Activated naive CD8-positive, alpha-beta T cell treated with anti-CD3 and anti-CD28 coated beads, Interleukin-2, amount 50 U/mL, for 24 hours (primary cell): Measurements from ENCODE around the gene BAD.
"Not testable (repeated sequence)": the region's sequence is repeated elsewhere in the genome, so short reads cannot be mapped to it uniquely, and the experiment has no call there.

Experiments used
- ATAC-seq: fragments of 150-1000 bp; cut with Tn5 transposase; one replicate; pipeline ENCODE4 v1.10.0; 2021
- DNase-seq: peaks from one replicate; pipeline ENCODE4 v3.0.0; 2021
- H3K27ac Mint-ChIP-seq: one replicate; pipeline ENCODE4 v1.8.0; 2021; ENCODE audit warnings: mild to moderate bottlenecking, mixed read lengths
- H3K27me3 Mint-ChIP-seq: one replicate; pipeline ENCODE4 v1.8.0; 2021; ENCODE audit warnings: mixed read lengths
- H3K36me3 Mint-ChIP-seq: one replicate; pipeline ENCODE4 v1.8.0; 2021; ENCODE audit warnings: low read depth, mixed read lengths
- H3K4me1 Mint-ChIP-seq: one replicate; pipeline ENCODE4 v1.8.0; 2021; ENCODE audit warnings: mixed read lengths
- H3K4me3 Mint-ChIP-seq: one replicate; pipeline ENCODE4 v1.8.0; 2021; ENCODE audit warnings: mild to moderate bottlenecking, moderate library complexity, mixed read lengths
- H3K9me3 Mint-ChIP-seq: one replicate; pipeline ENCODE4 v1.8.0; 2021; ENCODE audit warnings: mixed read lengths

BAD gene

DNA sequence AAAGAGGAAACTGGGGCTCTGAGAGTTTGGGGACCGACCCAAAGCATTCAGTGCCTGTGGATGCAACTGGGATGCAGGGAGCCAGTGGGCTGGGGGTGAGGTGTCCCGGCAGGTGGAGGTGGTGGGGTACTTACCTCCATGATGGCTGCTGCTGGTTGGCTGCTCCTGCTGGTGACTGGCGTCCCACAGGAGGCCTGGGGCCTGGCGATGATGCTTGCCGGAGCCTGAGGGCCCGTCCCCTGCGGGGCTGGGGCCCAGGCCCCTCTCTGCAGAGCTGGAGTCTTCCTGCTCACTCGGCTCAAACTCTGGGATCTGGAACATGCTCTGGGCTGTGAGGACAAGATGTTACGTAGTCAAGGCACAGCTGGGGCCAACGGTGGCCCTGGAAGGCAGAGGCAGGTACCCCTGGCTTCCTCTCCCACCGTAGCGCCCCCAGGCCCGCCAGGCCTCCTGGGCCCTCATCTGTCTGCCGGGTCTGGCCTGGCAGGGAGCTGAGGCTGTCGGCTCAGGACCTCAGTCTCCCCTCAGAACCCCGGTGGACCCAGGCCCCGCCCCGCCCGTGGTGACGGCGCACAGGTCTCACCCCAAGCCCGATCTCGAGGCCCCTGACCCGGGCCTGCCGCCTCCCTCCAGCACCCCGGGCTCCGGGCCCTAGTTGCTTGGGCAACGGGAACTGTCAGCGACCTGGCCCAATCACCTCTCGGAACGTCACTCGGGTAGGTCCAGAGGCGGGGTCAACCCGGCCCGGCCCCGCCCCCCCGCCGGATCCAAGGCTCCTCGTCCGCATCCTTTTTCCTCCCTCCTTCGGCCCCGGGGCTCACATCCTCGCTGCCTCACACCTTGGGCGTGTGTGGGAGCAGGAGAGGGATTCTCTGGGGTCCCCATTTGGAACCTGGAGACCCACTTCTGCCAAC lies at the start of gene BAD:
Gene BAD (minus strand): TSS at position 618 of the 914 bp plus-strand sequence. CDS start 297 bp downstream, at position 321.
- H3K9me3 Mint-ChIP-seq = no peaks in the 10 kb centered on the region
- H3K4me1 Mint-ChIP-seq = peaks cover 17% of the 10 kb centered on the region
- H3K27ac Mint-ChIP-seq = peak within 1 kb of the TSS; percentile 92
- H3K4me3 Mint-ChIP-seq = peak within 1 kb of the TSS; percentile 83
- no peaks in the 10 kb centered on the region for H3K27me3 Mint-ChIP-seq
- DNase-seq (peak; percentile 93), ATAC-seq (peak; percentile 93)
- H3K36me3 Mint-ChIP-seq = peaks cover 9% of the 10 kb centered on the region

DNA sequence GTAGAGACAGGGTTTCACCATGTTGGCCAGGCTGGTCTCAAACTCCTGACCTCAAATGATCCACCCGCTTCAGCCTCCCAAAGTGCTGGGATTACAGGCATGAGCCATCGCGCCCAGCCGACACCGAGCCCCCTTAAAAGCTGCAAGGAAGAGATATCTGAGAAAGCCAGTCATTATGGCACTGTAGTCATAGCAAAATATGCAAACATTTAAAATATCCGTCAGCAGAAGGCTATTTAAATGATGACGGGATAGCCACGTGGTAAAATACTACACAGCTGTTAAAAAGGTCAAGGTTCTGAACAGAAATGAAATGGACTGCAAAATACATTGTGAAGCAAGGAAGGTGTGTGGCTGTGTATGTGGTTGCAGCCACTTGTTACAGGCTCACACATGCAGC lies 49.1 kb upstream of the BAD start:
- ATAC-seq (no peak), DNase-seq (no peak)
- Mint-ChIP-seq H3K4me3 (no peak overlapping the region), H3K9me3 (no peaks in the 10 kb centered on the region), H3K27ac (no peak overlapping the region), H3K4me1 (peaks cover 31% of the 10 kb centered on the region), H3K36me3 (peaks cover 6% of the 10 kb centered on the region), H3K27me3 (no peaks in the 10 kb centered on the region)

DNA sequence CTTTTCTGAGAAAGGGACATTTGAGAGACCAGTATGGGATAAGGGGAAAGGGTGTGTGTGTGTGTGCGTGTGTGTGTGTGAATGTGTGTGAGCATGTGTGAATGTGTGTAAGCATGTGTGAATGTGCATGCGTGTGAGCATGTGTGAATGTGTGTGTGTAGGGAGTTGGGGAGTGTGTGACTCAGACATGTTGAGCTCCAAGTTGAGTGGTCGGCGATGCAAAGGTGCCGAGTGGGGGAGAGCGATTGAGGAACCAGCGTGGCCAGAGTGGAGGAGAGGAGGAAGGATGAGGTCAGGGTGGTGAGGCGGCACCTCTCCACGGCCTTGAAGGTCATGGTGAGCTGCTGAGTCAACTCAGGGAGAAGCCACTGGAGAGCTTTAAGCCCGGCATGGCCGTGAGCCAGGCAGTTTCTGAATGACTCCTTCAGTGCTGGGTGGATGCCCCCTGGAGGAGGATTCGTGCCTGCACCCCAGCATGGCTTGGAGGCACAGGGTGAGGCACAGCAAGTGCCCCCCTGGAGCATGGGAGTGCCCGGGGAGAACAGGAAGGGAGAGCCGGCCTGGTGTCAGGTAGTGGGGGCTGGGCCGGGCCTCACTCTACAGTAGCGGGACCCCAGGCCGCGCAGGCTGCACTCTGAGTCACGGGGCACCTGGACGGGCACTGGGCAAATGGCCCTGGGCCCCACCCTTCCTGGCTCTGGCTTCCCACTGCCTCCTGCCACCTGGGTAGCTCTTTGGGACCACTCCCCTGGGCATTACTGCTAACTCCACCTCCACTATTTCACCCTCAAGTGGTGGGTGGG lies 47.3 kb upstream of the BAD start:
- DNase-seq = peak; percentile 88
- ATAC-seq = peak; percentile 87
- H3K4me1 Mint-ChIP-seq = peaks cover 28% of the 10 kb centered on the region
- peak overlapping the region; percentile 25 for H3K4me3 Mint-ChIP-seq
- H3K27me3 Mint-ChIP-seq = no peaks in the 10 kb centered on the region
- no peaks in the 10 kb centered on the region for H3K9me3 Mint-ChIP-seq
- peaks cover 1% of the 10 kb centered on the region for H3K36me3 Mint-ChIP-seq
- peak overlapping the region; percentile 82 for H3K27ac Mint-ChIP-seq

DNA sequence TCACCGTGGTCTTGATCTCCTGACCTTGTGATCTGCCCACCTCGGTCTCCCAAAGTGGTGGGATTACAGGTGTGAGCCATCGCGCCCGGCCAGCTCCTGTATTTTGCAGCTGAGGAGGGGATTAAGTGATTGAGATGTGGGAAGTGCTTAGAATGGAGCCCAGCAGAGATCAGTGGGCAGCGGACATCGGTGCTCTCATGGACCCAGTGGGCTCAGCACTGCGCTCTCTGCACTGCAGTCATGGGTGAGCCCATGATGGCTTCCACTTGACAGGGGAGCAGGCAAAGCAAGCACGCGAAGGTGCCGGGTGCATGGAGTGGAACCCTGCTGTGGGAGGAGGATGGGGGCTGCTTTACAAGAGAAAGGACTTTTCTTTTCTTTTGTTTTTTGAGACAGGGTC lies 46.4 kb upstream of the BAD start:
- DNase-seq (no peak), ATAC-seq (no peak)
- peaks cover 28% of the 10 kb centered on the region for H3K4me1 Mint-ChIP-seq
- no peak overlapping the region for H3K4me3 Mint-ChIP-seq
- H3K27ac Mint-ChIP-seq = no peak overlapping the region
- H3K9me3 Mint-ChIP-seq = no peaks in the 10 kb centered on the region
- peaks cover 1% of the 10 kb centered on the region for H3K36me3 Mint-ChIP-seq
- H3K27me3 Mint-ChIP-seq = no peaks in the 10 kb centered on the region

DNA sequence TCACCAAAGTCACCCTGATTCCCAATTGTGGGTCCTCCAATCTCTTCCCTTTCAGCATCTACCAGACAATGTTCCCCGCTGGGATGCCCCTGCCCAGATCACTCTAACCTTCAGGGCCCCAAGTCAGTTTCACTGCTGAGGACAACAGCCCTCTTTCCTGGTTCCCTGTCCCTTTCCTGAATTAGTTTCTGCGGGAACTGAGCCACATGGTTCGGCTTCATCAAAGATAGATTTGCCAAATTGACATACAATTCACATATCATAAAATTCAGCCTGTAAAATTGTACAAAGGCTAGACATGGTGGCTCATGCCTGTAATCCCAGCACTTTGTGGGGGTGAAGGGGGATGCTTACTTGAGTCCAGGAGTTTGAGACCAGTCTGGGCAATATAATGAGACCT lies 43.5 kb upstream of the BAD start:
- Mint-ChIP-seq H3K27ac (no peak overlapping the region), H3K27me3 (no peaks in the 10 kb centered on the region), H3K4me1 (peaks cover 15% of the 10 kb centered on the region), H3K9me3 (no peaks in the 10 kb centered on the region), H3K36me3 (no peaks in the 10 kb centered on the region), H3K4me3 (no peak overlapping the region)
- ATAC-seq = no peak
- no peak for DNase-seq

DNA sequence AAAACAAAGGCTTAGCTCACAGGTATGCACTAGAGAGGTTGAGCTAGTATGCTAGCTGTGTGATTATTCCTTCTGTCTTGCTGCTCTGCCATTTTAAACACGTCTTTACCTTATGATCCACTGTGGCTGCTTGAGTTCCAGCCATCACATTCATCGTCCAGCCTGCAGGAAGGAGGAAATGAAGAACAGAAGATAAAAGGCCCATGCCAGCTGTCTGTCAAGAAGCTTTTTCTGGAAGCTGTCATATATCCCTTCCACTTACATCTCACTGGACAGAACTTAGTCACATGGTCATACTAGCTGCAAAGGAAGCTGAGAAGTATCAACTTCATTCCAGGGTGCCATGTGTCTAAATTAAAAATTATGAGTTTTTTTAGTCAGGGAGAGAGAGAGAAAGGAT lies 42.9 kb upstream of the BAD start:
- peaks cover 15% of the 10 kb centered on the region for H3K4me1 Mint-ChIP-seq
- DNase-seq (no peak), ATAC-seq (no peak)
- no peak overlapping the region for H3K27ac Mint-ChIP-seq
- H3K27me3 Mint-ChIP-seq = no peaks in the 10 kb centered on the region
- H3K9me3 Mint-ChIP-seq = no peaks in the 10 kb centered on the region
- no peak overlapping the region for H3K4me3 Mint-ChIP-seq
- no peaks in the 10 kb centered on the region for H3K36me3 Mint-ChIP-seq

DNA sequence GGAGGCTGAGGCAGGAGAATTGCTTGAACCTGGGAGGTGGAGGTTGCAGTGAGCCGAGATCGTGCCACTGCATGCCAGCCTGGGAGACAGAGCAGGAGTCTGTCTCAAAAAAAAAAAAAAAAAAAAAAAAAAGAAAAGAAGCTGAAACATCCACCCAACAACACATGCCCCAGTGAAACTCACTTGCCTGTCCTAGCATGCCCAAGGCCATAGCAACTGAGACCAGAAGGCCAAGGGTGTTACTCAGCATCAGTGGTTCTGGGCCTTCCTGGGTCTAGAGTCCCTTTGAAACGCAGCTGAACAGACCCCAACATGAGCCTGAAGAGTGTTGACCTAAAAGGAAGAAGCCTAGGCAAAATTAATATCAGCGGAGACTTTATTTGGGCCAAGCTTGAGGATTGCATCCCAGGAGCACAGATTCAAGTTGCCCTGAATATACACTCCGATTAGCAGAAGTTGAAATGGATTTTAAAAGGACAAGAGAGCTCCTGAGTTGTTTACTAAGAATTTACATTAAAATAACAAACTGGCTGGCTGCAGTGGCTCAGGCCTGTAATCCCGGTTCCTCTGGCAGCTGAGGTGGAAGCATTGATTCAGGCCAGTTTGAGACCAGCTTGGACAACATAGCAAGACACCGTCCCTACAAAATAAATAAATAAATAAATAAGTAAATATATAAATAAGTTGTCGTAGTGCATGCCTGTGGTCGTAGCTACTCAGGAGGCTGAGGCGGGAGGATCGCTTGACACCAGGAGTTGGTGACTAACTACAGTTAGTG lies 40.4 kb upstream of the BAD start:
- Mint-ChIP-seq H3K4me3 (no peak overlapping the region), H3K9me3 (no peaks in the 10 kb centered on the region)

DNA sequence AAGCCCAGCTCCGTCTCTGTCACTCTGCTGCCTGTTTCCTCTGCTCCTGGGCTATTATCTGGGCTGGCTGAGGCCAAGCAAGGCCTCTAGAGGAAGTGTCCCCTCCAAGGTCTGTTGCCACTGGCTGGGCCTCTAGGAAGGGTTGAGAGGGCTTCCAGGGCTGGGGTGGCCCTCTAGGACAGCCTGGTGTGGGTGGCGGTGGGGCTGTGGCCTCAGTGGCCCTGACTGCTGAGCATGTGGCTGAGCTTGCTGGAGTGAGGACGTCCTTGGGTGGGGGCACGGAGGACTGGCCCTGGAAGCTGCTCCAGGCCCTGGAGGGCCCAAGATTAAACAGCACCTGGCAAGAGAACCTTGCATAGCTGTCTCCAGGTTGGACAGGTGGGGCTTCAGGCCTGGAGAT lies 39.5 kb upstream of the BAD start:
- not testable (repeated sequence) for H3K4me3 Mint-ChIP-seq, H3K27ac Mint-ChIP-seq, DNase-seq, H3K4me1 Mint-ChIP-seq, H3K27me3 Mint-ChIP-seq, H3K9me3 Mint-ChIP-seq
- peak; percentile 25 for ATAC-seq
- peaks cover 14% of the 10 kb centered on the region for H3K36me3 Mint-ChIP-seq

More for the DNA sequence above, 40.4 kb upstream of the BAD start:
- ATAC-seq (no peak), DNase-seq (no peak)
- peaks cover 12% of the 10 kb centered on the region for H3K36me3 Mint-ChIP-seq
- H3K27me3 Mint-ChIP-seq = no peaks in the 10 kb centered on the region
- H3K27ac Mint-ChIP-seq = no peak overlapping the region
- peaks cover 4% of the 10 kb centered on the region for H3K4me1 Mint-ChIP-seq

DNA sequence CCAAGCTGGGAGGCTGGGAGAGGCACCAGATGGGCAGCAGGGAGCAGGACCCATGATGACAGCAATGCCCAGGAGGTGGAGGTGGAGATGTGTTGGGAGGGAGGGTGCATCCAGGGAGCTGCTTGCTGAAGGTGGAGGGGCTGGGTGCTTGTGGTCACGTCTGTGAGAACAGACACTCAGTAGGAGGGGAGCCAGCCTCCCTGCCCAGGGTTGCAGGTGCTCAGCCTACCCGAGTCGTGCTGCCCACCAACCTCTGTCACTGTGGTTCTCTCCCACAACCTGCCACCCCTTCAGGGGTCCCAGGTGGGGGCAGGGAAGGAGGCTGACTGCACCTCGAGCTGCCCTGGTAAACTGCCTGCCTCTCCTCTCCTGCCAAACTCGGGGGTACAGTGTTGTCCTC lies 38.9 kb upstream of the BAD start:
- Mint-ChIP-seq H3K36me3 (peaks cover 15% of the 10 kb centered on the region), H3K9me3 (no peaks in the 10 kb centered on the region), H3K27ac (no peak overlapping the region), H3K4me3 (no peak overlapping the region), H3K4me1 (peaks cover 9% of the 10 kb centered on the region), H3K27me3 (no peaks in the 10 kb centered on the region)
- ATAC-seq (no peak), DNase-seq (no peak)

DNA sequence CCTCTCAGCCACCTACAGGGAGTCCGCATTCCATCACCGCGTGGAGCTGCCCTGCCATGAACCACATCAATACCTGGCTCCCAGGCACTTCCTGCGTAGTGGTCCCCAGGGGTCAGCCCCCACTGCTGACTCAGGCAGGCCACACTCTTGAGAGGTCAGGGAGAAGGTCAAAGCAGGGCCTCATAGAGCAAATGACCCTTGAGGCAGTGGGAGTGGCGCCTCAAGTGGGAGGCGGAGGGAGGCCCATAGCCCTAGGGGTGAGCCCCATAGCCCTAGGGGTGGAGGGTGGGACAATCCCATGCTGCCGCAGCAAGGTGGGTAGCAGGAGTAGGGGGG lies 38.4 kb upstream of the BAD start:
- H3K27ac Mint-ChIP-seq = no peak overlapping the region
- H3K27me3 Mint-ChIP-seq = no peaks in the 10 kb centered on the region
- peaks cover 10% of the 10 kb centered on the region for H3K4me1 Mint-ChIP-seq
- H3K9me3 Mint-ChIP-seq = no peaks in the 10 kb centered on the region
- ATAC-seq (no peak), DNase-seq (no peak)
- H3K36me3 Mint-ChIP-seq = peaks cover 15% of the 10 kb centered on the region
- H3K4me3 Mint-ChIP-seq = no peak overlapping the region

DNA sequence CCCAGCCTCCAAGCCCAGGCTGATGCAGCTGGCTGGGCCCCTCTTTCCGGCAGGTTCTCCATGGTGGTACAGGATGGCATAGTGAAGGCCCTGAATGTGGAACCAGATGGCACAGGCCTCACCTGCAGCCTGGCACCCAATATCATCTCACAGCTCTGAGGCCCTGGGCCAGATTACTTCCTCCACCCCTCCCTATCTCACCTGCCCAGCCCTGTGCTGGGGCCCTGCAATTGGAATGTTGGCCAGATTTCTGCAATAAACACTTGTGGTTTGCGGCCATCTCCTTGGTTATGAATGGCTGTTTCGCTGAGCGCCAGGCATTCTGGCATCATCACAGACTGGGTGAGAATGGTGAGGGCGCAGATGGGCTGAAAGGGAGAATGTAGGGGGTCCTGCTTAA lies 37.1 kb upstream of the BAD start:
- peaks cover 24% of the 10 kb centered on the region for H3K36me3 Mint-ChIP-seq
- no peak for DNase-seq
- H3K4me1 Mint-ChIP-seq = peaks cover 19% of the 10 kb centered on the region
- H3K9me3 Mint-ChIP-seq = no peaks in the 10 kb centered on the region
- H3K27ac Mint-ChIP-seq = no peak overlapping the region
- ATAC-seq = no peak
- no peak overlapping the region for H3K4me3 Mint-ChIP-seq
- H3K27me3 Mint-ChIP-seq = no peaks in the 10 kb centered on the region

DNA sequence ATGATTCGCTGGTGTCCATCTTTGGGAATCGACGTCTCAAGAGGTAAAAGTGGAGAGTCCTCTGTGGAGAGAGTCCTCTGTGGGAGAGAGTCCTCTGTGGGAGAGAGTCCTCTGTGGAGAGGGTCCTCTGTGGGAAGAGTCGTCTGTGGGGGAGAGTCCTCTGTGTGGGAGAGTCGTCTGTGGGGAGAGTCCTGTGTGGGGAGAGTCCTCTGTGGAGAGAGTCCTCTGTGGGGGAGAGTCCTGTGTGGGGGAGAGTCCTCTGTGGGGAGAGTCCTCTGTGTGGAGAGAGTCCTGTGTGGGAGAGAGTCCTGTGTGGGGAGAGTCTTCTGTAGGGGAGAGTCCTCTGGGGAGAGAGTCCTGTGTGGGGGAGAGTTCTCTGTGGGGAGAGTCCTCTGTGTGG lies 36.6 kb upstream of the BAD start:
- no peak overlapping the region for H3K4me3 Mint-ChIP-seq
- no peaks in the 10 kb centered on the region for H3K27me3 Mint-ChIP-seq
- no peak overlapping the region for H3K27ac Mint-ChIP-seq
- no peaks in the 10 kb centered on the region for H3K9me3 Mint-ChIP-seq
- DNase-seq (no peak), ATAC-seq (no peak)
- peaks cover 23% of the 10 kb centered on the region for H3K4me1 Mint-ChIP-seq
- H3K36me3 Mint-ChIP-seq = peaks cover 28% of the 10 kb centered on the region

DNA sequence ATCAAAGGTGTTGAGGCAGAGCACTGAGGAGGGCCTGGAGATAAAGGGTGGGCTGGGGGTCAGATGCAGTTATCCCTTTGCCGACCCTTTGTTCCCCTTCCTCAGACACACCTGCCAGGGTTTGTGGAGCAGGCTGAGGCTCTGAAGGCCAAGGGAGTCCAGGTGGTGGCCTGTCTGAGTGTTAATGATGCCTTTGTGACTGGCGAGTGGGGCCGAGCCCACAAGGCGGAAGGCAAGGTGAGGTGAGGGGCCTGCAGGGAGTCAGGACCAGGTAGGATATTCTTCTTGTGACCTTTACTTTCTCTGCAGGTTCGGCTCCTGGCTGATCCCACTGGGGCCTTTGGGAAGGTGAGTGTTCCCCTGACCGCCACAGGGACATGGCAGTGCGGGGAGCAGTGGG lies 36.1 kb upstream of the BAD start:
- no peak for ATAC-seq
- Mint-ChIP-seq H3K27ac (no peak overlapping the region), H3K4me3 (peak overlapping the region; percentile 6)

More for the DNA sequence above, 36.1 kb upstream of the BAD start:
- peaks cover 23% of the 10 kb centered on the region for H3K4me1 Mint-ChIP-seq
- no peaks in the 10 kb centered on the region for H3K9me3 Mint-ChIP-seq
- H3K36me3 Mint-ChIP-seq = peaks cover 28% of the 10 kb centered on the region
- no peaks in the 10 kb centered on the region for H3K27me3 Mint-ChIP-seq
- no peak for DNase-seq
